ENCODE measurements around the gene GRIK4. TPM values are rescaled to one million over a fixed set of nuclear protein-coding genes. Genes with fewer than 3 reads are reported as not detected.

GRIK4 gene
- total RNA-seq, 1 experiment from 2014 or later: not detected

GRCh38 chr11:120918257-120918656, 406.7 kb downstream of the GRIK4 start:
- ATAC-seq (no peak), DNase-seq (no peak)
- Histone ChIP-seq H3K4me3 (ENCODE audit: low read length) (no peak overlapping the region), H3F3A (ENCODE audit: low read length, unreplicated experiment) (no peaks in the 10 kb centered on the region), H3K27me3 (ENCODE audit: low read length) (peaks cover 85% of the 10 kb centered on the region), H3K4me2 (ENCODE audit: low read length) (no peak overlapping the region), H3K36me3 (ENCODE audit: low read depth, low read length) (no peaks in the 10 kb centered on the region), H3K27ac (ENCODE audit: low read length) (no peak overlapping the region), H3K4me1 (ENCODE audit: insufficient read depth, low read length) (no peaks in the 10 kb centered on the region), H3K9me2 (replicated peaks; ENCODE audit: low read length) (no peaks in the 10 kb centered on the region), H3K79me2 (ENCODE audit: low read length) (no peaks in the 10 kb centered on the region), H4K20me1 (ENCODE audit: low read length) (no peaks in the 10 kb centered on the region), H3K9me3 (ENCODE audit: low read length) (no peaks in the 10 kb centered on the region), H2AFZ (ENCODE audit: low read length) (no peak overlapping the region), H3K9ac (ENCODE audit: low read length) (no peak overlapping the region)
- intact Hi-C loops (cut with micrococcal nuclease): no loop called here
- POLR2A ChIA-PET (ENCODE audit: unreplicated experiment): no interaction called here
- TF ChIP-seq EZH2phosphoT487 (IDR thresholded peaks at IDR 0.05; ENCODE audit: borderline replicate concordance, low read length): no peak
- TF ChIP-seq EZH2 (IDR thresholded peaks at IDR 0.05; ENCODE audit: low read length, unreplicated experiment): no peak
- no TSS peak for BruUV-seq (replicated peaks)
- CTCF ChIA-PET: no interaction called here

- no peak for DNase-seq
- Histone ChIP-seq H3K4me3 (ENCODE audit: low read length) (no peak overlapping the region), H4K20me1 (ENCODE audit: low read length) (no peaks in the 10 kb centered on the region), H3K36me3 (ENCODE audit: low read depth, low read length) (no peaks in the 10 kb centered on the region), H3K79me2 (ENCODE audit: low read length) (no peaks in the 10 kb centered on the region), H3K4me2 (ENCODE audit: low read length) (no peak overlapping the region), H3K9ac (ENCODE audit: low read length) (no peak overlapping the region), H2AFZ (ENCODE audit: low read length) (no peak overlapping the region), H3K4me1 (ENCODE audit: insufficient read depth, low read length) (no peaks in the 10 kb centered on the region), H3K9me2 (replicated peaks; ENCODE audit: low read length) (no peaks in the 10 kb centered on the region), H3K9me3 (ENCODE audit: low read length) (no peaks in the 10 kb centered on the region), H3K27ac (ENCODE audit: low read length) (no peak overlapping the region), H3F3A (ENCODE audit: low read length, unreplicated experiment) (no peaks in the 10 kb centered on the region), H3K27me3 (ENCODE audit: low read length) (peaks cover 78% of the 10 kb centered on the region)
- TF ChIP-seq CTCF (conservative IDR thresholded peaks at IDR 0.05; ENCODE audit: low read depth, low read length): no peak
- TF ChIP-seq EZH2 (IDR thresholded peaks at IDR 0.05; ENCODE audit: low read length, unreplicated experiment): no peak
- TF ChIP-seq EZH2phosphoT487 (IDR thresholded peaks at IDR 0.05; ENCODE audit: borderline replicate concordance, low read length): no peak
- BruUV-seq (replicated peaks): no TSS peak
- no peak for ATAC-seq
- intact Hi-C loops (cut with micrococcal nuclease): no loop called here
- POLR2A ChIA-PET (ENCODE audit: unreplicated experiment): no interaction called here
- CTCF ChIA-PET: no interaction called here
These were observed 407.5 kb downstream of the GRIK4 start for GRCh38 chr11:120919045-120919444.

GRCh38 chr11:120919566-120919965, 408.0 kb downstream of the GRIK4 start:
- Histone ChIP-seq H3K79me2 (ENCODE audit: low read length) (no peaks in the 10 kb centered on the region), H3K4me2 (ENCODE audit: low read length) (no peak overlapping the region), H3K36me3 (ENCODE audit: low read depth, low read length) (no peaks in the 10 kb centered on the region), H3K4me3 (ENCODE audit: low read length) (no peak overlapping the region), H3K4me1 (ENCODE audit: insufficient read depth, low read length) (no peaks in the 10 kb centered on the region), H3K9ac (ENCODE audit: low read length) (no peak overlapping the region), H3F3A (ENCODE audit: low read length, unreplicated experiment) (no peaks in the 10 kb centered on the region), H3K9me3 (ENCODE audit: low read length) (no peaks in the 10 kb centered on the region), H3K9me2 (replicated peaks; ENCODE audit: low read length) (no peaks in the 10 kb centered on the region), H3K27ac (ENCODE audit: low read length) (no peak overlapping the region), H4K20me1 (ENCODE audit: low read length) (no peaks in the 10 kb centered on the region), H2AFZ (ENCODE audit: low read length) (no peak overlapping the region), H3K27me3 (ENCODE audit: low read length) (peaks cover 72% of the 10 kb centered on the region)
- BruUV-seq (replicated peaks): no TSS peak
- no peak for DNase-seq
- ChIA-PET POLR2A (ENCODE audit: unreplicated experiment) (no interaction called here), CTCF (no interaction called here)
- no peak for ATAC-seq
- intact Hi-C loops (cut with micrococcal nuclease): no loop called here
- TF ChIP-seq CTCF (conservative IDR thresholded peaks at IDR 0.05; ENCODE audit: low read depth, low read length): no peak
- TF ChIP-seq EZH2phosphoT487 (IDR thresholded peaks at IDR 0.05; ENCODE audit: borderline replicate concordance, low read length): no peak
- TF ChIP-seq EZH2 (IDR thresholded peaks at IDR 0.05; ENCODE audit: low read length, unreplicated experiment): no peak

Measured in PC-3 (cell line).